ENCODE results near the gene HAUS2.

The HAUS2 gene

DNA sequence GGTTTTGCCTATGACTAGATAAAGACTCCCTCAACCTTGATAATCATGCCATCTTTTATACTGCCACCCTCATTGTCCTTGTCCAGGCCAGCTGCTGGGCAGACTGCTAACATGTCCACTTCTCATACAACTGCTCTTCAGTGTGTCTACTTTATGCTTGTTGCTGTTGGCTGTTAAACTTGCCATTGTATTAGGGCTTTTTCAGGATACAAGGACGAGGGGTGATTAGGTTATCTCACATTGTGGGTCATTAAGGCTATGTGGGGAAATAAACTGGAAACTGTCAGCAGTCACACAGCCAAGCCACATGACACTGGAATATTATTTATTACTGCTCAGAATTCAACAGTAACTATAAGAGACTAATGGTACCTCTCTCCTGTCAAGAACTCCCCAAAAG is 62.9 kb downstream of the HAUS2 start:
- DNase-seq: no peak

DNA sequence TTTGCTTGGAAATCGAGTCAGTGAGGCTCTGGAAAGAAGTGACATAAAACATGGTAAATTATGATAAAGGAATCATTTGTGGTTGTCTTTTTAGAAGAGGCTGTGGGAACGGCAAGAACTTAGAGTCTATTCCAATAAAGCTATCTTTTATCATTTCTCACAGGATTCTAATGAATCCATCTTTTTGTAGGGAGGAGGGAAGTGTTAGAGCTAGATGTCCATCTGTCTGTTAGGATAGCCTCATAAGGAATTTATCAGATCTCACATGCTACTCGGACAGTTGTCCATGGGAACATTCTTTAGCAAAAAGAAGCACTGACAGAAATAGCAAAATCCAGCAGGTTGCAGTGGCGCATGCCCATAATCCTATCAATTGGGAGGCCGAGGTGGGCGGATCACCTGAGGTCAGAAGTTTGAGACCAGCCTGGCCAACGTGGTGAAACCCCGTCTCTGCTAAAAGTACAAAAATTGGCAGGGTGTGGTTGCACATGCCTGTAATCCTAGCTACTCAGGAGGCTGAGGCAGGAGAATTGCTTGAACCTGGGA is 63.8 kb downstream of the HAUS2 start:
- DNase-seq: no peak

DNA sequence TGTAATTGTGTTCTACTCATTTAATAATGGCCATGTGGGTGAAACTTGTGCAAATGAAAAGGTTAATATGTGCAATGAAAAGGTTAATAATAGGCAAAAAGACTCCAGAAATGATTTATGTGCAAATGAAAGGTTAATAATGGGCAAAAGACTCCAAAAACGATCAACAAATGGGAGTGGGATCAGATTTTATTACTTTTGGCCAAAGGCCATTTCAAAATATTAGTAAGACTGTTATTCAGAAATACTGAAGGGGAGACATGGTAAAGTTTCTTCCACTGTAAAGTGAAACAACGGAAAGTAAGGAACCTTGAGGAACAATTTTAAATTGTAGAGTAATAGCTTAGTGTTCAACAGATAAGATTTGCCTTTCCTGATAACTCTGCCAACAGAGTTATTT is 67.5 kb downstream of the HAUS2 start:
- no peak for DNase-seq

Measured in CD4-positive, alpha-beta T cell treated with Interleukin-21 for 1 hour (primary cell).